ENCODE results near the gene TRRAP.

DNA sequence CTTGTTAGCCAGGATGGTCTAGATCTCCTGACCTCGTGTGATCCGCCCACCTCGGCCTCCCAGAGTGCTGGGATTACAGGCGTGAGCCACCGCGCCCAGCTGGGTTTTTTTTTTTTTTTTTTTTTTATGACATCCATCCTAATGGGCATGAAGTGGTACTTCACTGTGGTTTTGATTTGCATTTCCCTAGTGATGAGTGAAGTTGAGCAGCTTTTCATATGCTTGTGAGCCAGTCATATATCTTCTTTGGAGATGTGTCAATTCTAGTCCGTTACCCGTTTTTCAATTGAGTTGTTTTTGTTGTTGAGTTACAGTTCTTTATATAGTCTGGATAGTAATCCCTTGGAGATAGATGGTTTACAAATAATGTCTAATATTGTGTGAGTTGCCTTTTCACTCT, 137.9 kb downstream of the TRRAP start:
- no peak for TF ChIP-seq POLR2A (IDR thresholded peaks at IDR 0.05; ENCODE audit: low read length)
- no peak for TF ChIP-seq GATA1 (IDR thresholded peaks at IDR 0.05; ENCODE audit: low read depth, low read length)

Measured in erythroblast (primary cell).